GM12878 (cell line): ENCODE results near the gene ERC2. TPM values are rescaled to one million over a fixed set of nuclear protein-coding genes. Genes with fewer than 3 reads are reported as not detected.

Experiments
- ATAC-seq: fragments of 200-7000 bp; cut with Tn5 transposase; 3 replicates; pipeline ENCODE4 v1.9.1; 2020; ENCODE audit warnings: mild to moderate bottlenecking, moderate library complexity
- BruUV-seq: library from RNA; stranded (reverse); fragments of 400-500 nt; replicated peaks from 2 replicates; lab custom pipeline; 2021; lab: Mats Ljungman, UMichigan
- CTCF ChIA-PET: fragments of 300-600 bp; sonication (Branson Sonifier 250); formaldehyde crosslinking; extraction: SDS; loops from one replicate; lab custom pipeline; 2021; ENCODE audit warnings: inconsistent platforms; lab: Yijun Ruan, JAX
- POLR2A ChIA-PET: fragments of 350-600 bp; formaldehyde crosslinking; extraction: SDS; loops from one replicate; lab custom pipeline; 2021; ENCODE audit warnings: inconsistent platforms; lab: Charles Lee
- RAD21 ChIA-PET: fragments of 300-600 bp; sonication (Branson Sonifier 250); formaldehyde crosslinking; loops from one replicate; lab custom pipeline; 2023; ENCODE audit warnings: antibody characterized with exemption; ENCODE audit not compliant: unreplicated experiment; lab: Charles Lee
- SMC1A ChIA-PET: fragments of 300-600 bp; sonication (Branson Sonifier 250); formaldehyde crosslinking; loops from one replicate; lab custom pipeline; 2023; ENCODE audit not compliant: unreplicated experiment, uncharacterized antibody; lab: Charles Lee
- DNase-seq: peaks from one replicate; pipeline ENCODE4 v3.0.0-alpha.2; 2011; ENCODE audit warnings: low read depth, low spot score
- FAIRE-seq: peaks from 3 replicates; lab custom pipeline; 2011; peaks lifted over from hg19 to GRCh38; lab: Jason Lieb, UNC
- H2AFZ ChIP-seq: 2 replicates; pipeline ENCODE4 v1.6.0; 2011; ENCODE audit warnings: low read depth, low read length, control low read depth; ENCODE audit not compliant: control insufficient read depth
- H3K27ac ChIP-seq: 2 replicates; pipeline ENCODE4 v1.5.1; 2011; ENCODE audit warnings: control low read depth; ENCODE audit not compliant: control insufficient read depth, insufficient read depth
- H3K27me3 ChIP-seq, 2 experiments: replicated peaks in 1 of 2; 2 replicates each; pipeline versions ENCODE4 v1.6.0 to v1.6.1; 2011; ENCODE audit warnings: low read length in 1 of 2; ENCODE audit not compliant: control insufficient read depth in 2 of 2, insufficient read depth in 2 of 2
- H3K36me3 ChIP-seq, 2 experiments: 2 replicates each; pipeline ENCODE4 v1.5.1; 2011; ENCODE audit warnings: low read length in 1 of 2; ENCODE audit not compliant: control insufficient read depth in 2 of 2, insufficient read depth in 2 of 2
- H3K4me1 ChIP-seq: 2 replicates; pipeline ENCODE4 v1.6.1; 2011; ENCODE audit warnings: mild to moderate bottlenecking, low read length, moderate library complexity, mixed read lengths; ENCODE audit not compliant: control insufficient read depth, insufficient read depth
- H3K4me2 ChIP-seq: 2 replicates; pipeline ENCODE4 v1.6.0; 2011; ENCODE audit warnings: control low read depth; ENCODE audit not compliant: control insufficient read depth, insufficient read depth
- H3K4me3 ChIP-seq: fragments of 200-600 bp; sonication (generic); 2 replicates; pipeline ENCODE4 v1.5.1; 2016
- H3K79me2 ChIP-seq: 2 replicates; pipeline ENCODE4 v1.6.0; 2011; ENCODE audit warnings: low read length; ENCODE audit not compliant: control insufficient read depth, insufficient read depth
- H3K9ac ChIP-seq: 2 replicates; pipeline ENCODE4 v1.8.0; 2011; ENCODE audit warnings: low read length, control low read depth, mixed read lengths; ENCODE audit not compliant: control insufficient read depth, insufficient read depth
- H3K9me3 ChIP-seq: replicated peaks from 3 replicates; pipeline ENCODE4 v1.5.1; 2011; ENCODE audit warnings: mild to moderate bottlenecking, low read length; ENCODE audit not compliant: control insufficient read depth, insufficient read depth
- H4K20me1 ChIP-seq: 2 replicates; pipeline ENCODE4 v1.6.0; 2011; ENCODE audit not compliant: control insufficient read depth, insufficient read depth
- BCLAF1 ChIP-seq: fragments of 450-650 bp; IDR thresholded peaks from 2 replicates; pipeline ENCODE4 v1.6.1; 2017; ENCODE audit warnings: antibody characterized with exemption, mild to moderate bottlenecking, moderate library complexity
- BRCA1 ChIP-seq: IDR thresholded peaks from 2 replicates; pipeline ENCODE4 v1.6.1; 2011; ENCODE audit warnings: low read depth, low read length, improper control_type of control experiment
- GABPA ChIP-seq: IDR thresholded peaks from 2 replicates; pipeline ENCODE4 v1.6.1; 2014; ENCODE audit warnings: antibody characterized with exemption, low read depth, mild to moderate bottlenecking, inconsistent platforms
- HDGF ChIP-seq: fragments of 450-650 bp; IDR thresholded peaks from 2 replicates; pipeline ENCODE4 v1.6.1; 2016; ENCODE audit warnings: antibody characterized with exemption
- NFYB ChIP-seq: IDR thresholded peaks from 2 replicates; pipeline ENCODE4 v1.6.1; 2011; ENCODE audit warnings: low read depth, mild to moderate bottlenecking, low read length, improper control_type of control experiment, moderate library complexity; ENCODE audit not compliant: insufficient read depth
- PAX8 ChIP-seq: fragments of 450-650 bp; IDR thresholded peaks from 2 replicates; pipeline ENCODE4 v1.6.1; 2017; ENCODE audit warnings: mild to moderate bottlenecking, moderate library complexity
- POLR2AphosphoS5 ChIP-seq: IDR thresholded peaks from 2 replicates; pipeline ENCODE4 v1.6.1; 2011; ENCODE audit warnings: mild to moderate bottlenecking, low read length, inconsistent platforms
- SIX5 ChIP-seq: IDR thresholded peaks from 2 replicates; pipeline ENCODE4 v1.6.1; 2011; ENCODE audit warnings: mild to moderate bottlenecking, low read depth, low read length, moderate library complexity; ENCODE audit not compliant: severe bottlenecking
- SP1 ChIP-seq: IDR thresholded peaks from one replicate; pipeline ENCODE4 v1.6.1; 2011; ENCODE audit warnings: low read depth, low read length
- SREBF2 ChIP-seq: IDR thresholded peaks from 2 replicates; pipeline ENCODE4 v1.6.1; 2012; ENCODE audit warnings: mild to moderate bottlenecking, low read length
- STAT1 ChIP-seq: fragments of 450-650 bp; conservative IDR thresholded peaks from 2 replicates; pipeline ENCODE4 v1.6.1; 2014; ENCODE audit warnings: antibody characterized with exemption, mild to moderate bottlenecking
- ZZZ3 ChIP-seq: IDR thresholded peaks from 2 replicates; pipeline ENCODE4 v1.6.1; 2011; ENCODE audit warnings: low read depth; ENCODE audit not compliant: control insufficient read depth, insufficient read length
- WGBS: methylation state at CpG from one replicate; pipeline ENCODE4 v1.1.6; 2016; ENCODE audit warnings: low lambda C conversion rate; ENCODE audit not compliant: insufficient replicate concordance, insufficient coverage; ENCODE audit errors: missing lambda C conversion rate; 5-methylcytosine and 5-hydroxymethylcytosine counted together
- in situ Hi-C: fragments of 300-500 bp; cut with MboI; formaldehyde crosslinking; loops from 9 replicates; pipeline ENCODE4 v1.14.3; 2018; ENCODE audit warnings: mixed read lengths
- intact Hi-C: fragments of 100-400 bp; cut with micrococcal nuclease; formaldehyde crosslinking; loops from one replicate; pipeline ENCODE4 v1.14.2; 2022; ENCODE audit not compliant: unreplicated experiment
- polyA plus RNA-seq, 11 experiments: library from polyadenylated mRNA; depleted of rRNA in 4 of 11; unstranded in 6 of 11; stranded (reverse) in 5 of 11; fragments of >200 nt; fragmentation: Nextera tagmentation in 4 of 11; fragmentation: Illumina TruSeq in 1 of 11; extraction: Ambion mirVana in 4 of 11; extraction: Trizol in 1 of 11; gene quantifications; 1 replicate in 1 of 11; 2 replicates in 10 of 11; pipeline versions ENCODE4 v1.2.1 to v1.2.3, GENCODE V29; 2011 to 2016; ENCODE audit warnings: inconsistent platforms in 2 of 11, missing spikeins in 2 of 11, low read depth in 1 of 11
- total RNA-seq, 4 experiments: library from RNA; depleted of rRNA in 3 of 4; stranded (reverse); fragments of >200 nt in 3 of 4; fragmentation: Illumina TruSeq in 1 of 4; extraction: Trizol in 1 of 4; gene quantifications; 2 replicates each; pipeline versions ENCODE4 v1.2.1 to v1.2.3, GENCODE V29; 2013 to 2021

ERC2 gene
- total and polyA plus RNA-seq, 10 of the 15 experiments (the other 5 are each of a cell fraction or from before 2014, with no cell fraction given): 0.06 to 1.4 (median 0.12) TPM; not detected in 3

DNA sequence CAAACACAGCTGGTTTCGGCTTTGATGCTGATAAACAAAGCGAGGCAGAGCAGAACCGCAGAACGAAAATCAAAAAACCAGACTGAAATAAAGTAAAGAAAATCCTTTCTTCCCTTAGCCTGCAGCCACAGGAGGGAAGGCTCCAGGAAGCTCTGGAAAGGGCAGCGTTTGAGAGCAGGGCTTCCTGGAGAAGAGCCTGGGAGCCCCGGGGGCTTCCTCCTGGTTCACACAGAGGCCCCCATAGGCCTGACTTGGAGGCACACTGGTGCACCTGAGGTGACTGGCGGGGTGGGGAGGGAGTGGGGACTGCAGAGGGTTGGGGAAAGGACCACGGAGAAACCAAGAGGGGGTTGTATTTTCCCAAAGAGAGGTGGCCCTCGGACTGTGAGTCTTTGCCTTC lies 882.4 kb downstream of the ERC2 start (continued):
- no peak for TF ChIP-seq BCLAF1

DNA sequence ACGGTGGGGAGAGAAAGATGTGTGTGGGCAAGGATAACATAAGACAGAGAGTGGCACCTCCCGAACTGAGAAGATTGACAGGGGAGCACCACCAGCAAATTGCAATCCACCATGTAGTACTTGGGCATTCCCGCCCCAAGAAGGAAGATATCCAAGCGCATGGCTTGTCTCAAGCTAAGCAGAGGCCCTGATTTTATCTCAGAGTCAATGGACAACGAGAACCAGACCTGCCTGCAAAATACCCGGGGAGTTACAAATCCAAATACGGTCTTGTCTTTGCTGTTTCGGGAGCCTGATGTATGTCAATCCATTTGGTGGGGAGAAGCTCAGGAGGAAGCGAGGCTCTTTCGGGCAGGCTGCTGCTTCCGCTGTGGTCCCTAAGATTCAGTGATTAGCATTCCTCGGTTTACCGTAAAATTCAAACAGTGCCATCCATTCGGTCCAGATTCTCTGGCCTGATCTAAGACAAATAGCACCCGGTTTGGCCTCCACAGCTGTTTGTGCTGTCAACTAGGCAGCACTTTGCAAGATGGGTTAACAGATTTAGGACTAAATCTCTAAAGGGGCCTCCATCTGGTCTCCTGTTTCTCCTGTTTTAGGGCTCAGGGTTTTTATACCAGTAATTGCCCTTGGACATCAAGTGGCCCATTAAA lies 883.4 kb downstream of the ERC2 start:
- POLR2A ChIA-PET: no interaction called here
- H3K27me3 ChIP-seq: no peaks in the 10 kb centered on the region
- RAD21 ChIA-PET: no interaction called here
- H3K79me2 ChIP-seq: no peaks in the 10 kb centered on the region
- no peaks in the 10 kb centered on the region for H3K36me3 ChIP-seq
- no peak overlapping the region for H2AFZ ChIP-seq
- 75% methylated on average over 15 of the region's 15 CpGs for WGBS
- DNase-seq: no peak
- no TSS peak for BruUV-seq
- in situ Hi-C loops: no loop called here
- TF ChIP-seq POLR2AphosphoS5: no peak
- TF ChIP-seq PAX8: no peak
- no peak for TF ChIP-seq STAT1
- no peak for TF ChIP-seq SIX5
- TF ChIP-seq NFYB: no peak
- TF ChIP-seq GABPA: no peak
- TF ChIP-seq SREBF2: no peak
- no peak for TF ChIP-seq SP1
- TF ChIP-seq HDGF: no peak
- no peak for TF ChIP-seq ZZZ3
- no peak for TF ChIP-seq BRCA1
- TF ChIP-seq, all 136 proteins: peak for 0
- no peak overlapping the region for H3K4me2 ChIP-seq
- H3K9ac ChIP-seq: no peak overlapping the region
- no peaks in the 10 kb centered on the region for H4K20me1 ChIP-seq
- H3K9me3 ChIP-seq: no peaks in the 10 kb centered on the region
- CTCF ChIA-PET: no interaction called here
- no peak for ATAC-seq
- SMC1A ChIA-PET: interaction anchor here (0.8 to 1.2 kb wide), 3 partner anchors 15 to 107 kb away, joined by 3 read pairs; no protein-coding TSS in a partner anchor
- no peak overlapping the region for H3K27ac ChIP-seq
- H3K4me3 ChIP-seq: no peak overlapping the region
- peaks cover 4% of the 10 kb centered on the region for H3K4me1 ChIP-seq
- FAIRE-seq: no peak
- intact Hi-C loops: no loop called here
